SK-N-SH treated with all-trans-retinoic acid at 6 μM for 48 hours (cell line): ENCODE results near the gene TTLL6.
A peak's percentile ranks its signal among the peaks of the same experiment; 100 is the strongest.

Experiments used
- ATAC-seq: fragments of 200-7000 bp; cut with Tn5 transposase; 3 replicates; pipeline ENCODE4 v1.9.1; 2020; ENCODE audit warnings: mild to moderate bottlenecking, moderate library complexity
- ARNTL ChIP-seq: fragments of 450-650 bp; formaldehyde crosslinking; IDR thresholded peaks from 2 replicates; pipeline ENCODE4 v1.5.0; 2020; ENCODE audit warnings: low read depth, mild to moderate bottlenecking, moderate library complexity, borderline replicate concordance
- BACH2 ChIP-seq: fragments of 250-450 bp; sonication (Bioruptor Pico); IDR thresholded peaks from 2 replicates; pipeline ENCODE4 v1.9.0; 2021; ENCODE audit warnings: mild to moderate bottlenecking, borderline replicate concordance
- CSDC2 ChIP-seq: fragments of 250-450 bp; sonication (Bioruptor Pico); IDR thresholded peaks from 2 replicates; pipeline ENCODE4 v1.5.0; 2020; ENCODE audit warnings: mild to moderate bottlenecking, moderate library complexity
- CSRNP3 ChIP-seq: fragments of 250-450 bp; sonication (Bioruptor Pico); IDR thresholded peaks from 2 replicates; pipeline ENCODE4 v1.5.1; 2021; ENCODE audit warnings: mild to moderate bottlenecking, moderate library complexity
- ESRRG ChIP-seq: fragments of 250-450 bp; sonication (Bioruptor Pico); IDR thresholded peaks from 2 replicates; pipeline ENCODE4 v1.6.1; 2021; ENCODE audit warnings: mild to moderate bottlenecking
- ISL1 ChIP-seq: fragments of 250-450 bp; sonication (Bioruptor Pico); IDR thresholded peaks from 2 replicates; pipeline ENCODE4 v2.1.2; 2022; ENCODE audit warnings: mild to moderate bottlenecking, moderate library complexity
- OSR1 ChIP-seq: fragments of 250-450 bp; sonication (Bioruptor Pico); IDR thresholded peaks from 2 replicates; pipeline ENCODE4 v1.8.0; 2022; ENCODE audit warnings: moderate library complexity, mild to moderate bottlenecking, inconsistent platforms
- PATZ1 ChIP-seq: fragments of 250-450 bp; sonication (Bioruptor Pico); IDR thresholded peaks from 2 replicates; pipeline ENCODE4 v1.8.0; 2020; ENCODE audit warnings: mild to moderate bottlenecking, moderate library complexity, borderline replicate concordance
- POU6F1 ChIP-seq: fragments of 250-450 bp; sonication (Bioruptor Pico); IDR thresholded peaks from 2 replicates; pipeline ENCODE4 v1.8.0; 2021; ENCODE audit warnings: low read depth, mild to moderate bottlenecking, moderate library complexity, borderline replicate concordance
- PPARA ChIP-seq: fragments of 250-450 bp; sonication (Bioruptor Pico); IDR thresholded peaks from 2 replicates; pipeline ENCODE4 v1.5.0; 2020; ENCODE audit warnings: mild to moderate bottlenecking, borderline replicate concordance
- RARB ChIP-seq: fragments of 250-450 bp; sonication (Bioruptor Pico); IDR thresholded peaks from 2 replicates; pipeline ENCODE4 v1.8.0; 2021; ENCODE audit warnings: mild to moderate bottlenecking, moderate library complexity
- SNAI2 ChIP-seq: fragments of 250-450 bp; sonication (Bioruptor Pico); IDR thresholded peaks from 2 replicates; pipeline ENCODE4 v1.5.0; 2020; ENCODE audit warnings: mild to moderate bottlenecking, moderate library complexity
- TCF4 ChIP-seq: fragments of 250-450 bp; sonication (Bioruptor Pico); IDR thresholded peaks from 2 replicates; pipeline ENCODE4 v1.8.0; 2021; ENCODE audit warnings: mild to moderate bottlenecking, moderate library complexity, borderline replicate concordance
- TOX ChIP-seq: fragments of 250-450 bp; sonication (Bioruptor Pico); IDR thresholded peaks from 2 replicates; pipeline ENCODE4 v1.8.0; 2021; ENCODE audit warnings: mild to moderate bottlenecking, moderate library complexity, borderline replicate concordance
- TSHZ2 ChIP-seq: fragments of 250-450 bp; sonication (Bioruptor Pico); IDR thresholded peaks from 2 replicates; pipeline ENCODE4 v1.5.0; 2020; ENCODE audit warnings: mild to moderate bottlenecking, moderate library complexity
- ZC3H10 ChIP-seq: fragments of 250-450 bp; sonication (Bioruptor Pico); IDR thresholded peaks from 2 replicates; pipeline ENCODE4 v1.5.1; 2021; ENCODE audit warnings: mild to moderate bottlenecking, moderate library complexity
- ZFP3 ChIP-seq: fragments of 250-450 bp; sonication (Bioruptor Pico); IDR thresholded peaks from 2 replicates; pipeline ENCODE4 v1.5.0; 2020; ENCODE audit warnings: mild to moderate bottlenecking, moderate library complexity
- ZFP30 ChIP-seq: fragments of 450-650 bp; formaldehyde crosslinking; IDR thresholded peaks from 2 replicates; pipeline ENCODE4 v1.5.0; 2022; ENCODE audit warnings: mild to moderate bottlenecking, moderate library complexity
- ZNF565 ChIP-seq: fragments of 450-650 bp; formaldehyde crosslinking; conservative IDR thresholded peaks from 2 replicates; pipeline ENCODE4 v1.5.0; 2020; ENCODE audit warnings: low read depth, mild to moderate bottlenecking, moderate library complexity
- ZNF70 ChIP-seq: fragments of 450-650 bp; formaldehyde crosslinking; IDR thresholded peaks from 2 replicates; pipeline ENCODE4 v1.5.0; 2020; ENCODE audit warnings: mild to moderate bottlenecking, moderate library complexity
- ZNF8 ChIP-seq: fragments of 450-650 bp; formaldehyde crosslinking; IDR thresholded peaks from 2 replicates; pipeline ENCODE4 v1.5.0; 2020; ENCODE audit warnings: mild to moderate bottlenecking, moderate library complexity

The TTLL6 gene

GRCh38 chr17:48834973-48835372 is 17.9 kb upstream of the TTLL6 start:
- no peak for ATAC-seq
- TF ChIP-seq PATZ1 (CRISPR knock-in tag) (no peak), PPARA (CRISPR knock-in tag) (no peak), SNAI2 (CRISPR knock-in tag) (no peak), TOX (CRISPR knock-in tag) (no peak), ZNF8 (CRISPR knock-in tag) (no peak), ARNTL (CRISPR knock-in tag) (no peak), OSR1 (CRISPR knock-in tag) (no peak), TSHZ2 (CRISPR knock-in tag) (no peak), ZC3H10 (CRISPR knock-in tag) (no peak), BACH2 (no peak), POU6F1 (no peak), ISL1 (CRISPR knock-in tag) (no peak), ESRRG (no peak), CSDC2 (CRISPR knock-in tag) (no peak), TCF4 (CRISPR knock-in tag) (no peak), ZFP30 (CRISPR knock-in tag) (no peak), ZNF70 (CRISPR knock-in tag) (no peak), ZFP3 (CRISPR knock-in tag) (no peak), RARB (CRISPR knock-in tag) (no peak)

- TF ChIP-seq ZNF8 (CRISPR knock-in tag) (no peak), PPARA (CRISPR knock-in tag) (no peak), OSR1 (CRISPR knock-in tag) (no peak), CSDC2 (CRISPR knock-in tag) (no peak), TSHZ2 (CRISPR knock-in tag) (no peak), TCF4 (CRISPR knock-in tag) (no peak), ZNF565 (CRISPR knock-in tag) (no peak), ARNTL (CRISPR knock-in tag) (no peak), ZFP3 (CRISPR knock-in tag) (no peak)
- no peak for ATAC-seq
Measured at GRCh38 chr17:48831549-48831883, 14.5 kb upstream of the TTLL6 start.

GRCh38 chr17:48830840-48831548 is 14.0 kb upstream of the TTLL6 start, which contains the start of gene CALCOCO2:
Gene CALCOCO2, plus strand, starts transcription at chr17:48831035. Its CDS starts 10,673 bp downstream, at chr17:48841708.
- ATAC-seq: peak; percentile 96

More at GRCh38 chr17:48830840-48831548, 14.0 kb upstream of the TTLL6 start, which contains the start of gene CALCOCO2:
- TF ChIP-seq OSR1 (CRISPR knock-in tag) (no peak), CSRNP3 (CRISPR knock-in tag) (no peak), ISL1 (CRISPR knock-in tag) (no peak), RARB (CRISPR knock-in tag) (no peak), ARNTL (CRISPR knock-in tag) (no peak), BACH2 (no peak), ZFP3 (CRISPR knock-in tag) (no peak)
